Neural cell (in vitro differentiated cells): ENCODE results near the gene PRND.

Source experiments
- EP300 ChIP-seq: fragments of 450-650 bp; conservative IDR thresholded peaks from 2 replicates; pipeline ENCODE4 v1.6.1; 2014; ENCODE audit warnings: antibody characterized with exemption, mild to moderate bottlenecking, moderate library complexity; ENCODE audit not compliant: poor library complexity, severe bottlenecking
- EZH2 ChIP-seq: fragments of 200-600, 300-800 bp; shearing (Covaris generic), sonication (generic); IDR thresholded peaks from 2 replicates; pipeline ENCODE4 v1.6.1; 2014; ENCODE audit warnings: antibody characterized with exemption, low read length, borderline replicate concordance, mild to moderate bottlenecking; ENCODE audit not compliant: insufficient read depth, poor library complexity, severe bottlenecking
- POLR2AphosphoS5 ChIP-seq: IDR thresholded peaks from 2 replicates; pipeline ENCODE4 v1.6.1; 2012
- RAD21 ChIP-seq: fragments of 450-650 bp; conservative IDR thresholded peaks from 2 replicates; pipeline ENCODE4 v1.6.1; 2014; ENCODE audit warnings: antibody characterized with exemption, mild to moderate bottlenecking, moderate library complexity
- REST ChIP-seq: IDR thresholded peaks from 2 replicates; pipeline ENCODE4 v1.6.1; 2012; ENCODE audit warnings: borderline replicate concordance
- SMC3 ChIP-seq: fragments of 450-650 bp; conservative IDR thresholded peaks from 2 replicates; pipeline ENCODE4 v1.6.1; 2014; ENCODE audit warnings: antibody characterized with exemption, mild to moderate bottlenecking, moderate library complexity; ENCODE audit not compliant: poor library complexity
- TAF1 ChIP-seq: IDR thresholded peaks from 2 replicates; pipeline ENCODE4 v1.6.1; 2012; ENCODE audit warnings: low read depth
- TF ChIP-seq, protein P1 (sequence below): fragments of 450-650 bp; IDR thresholded peaks from 2 replicates; pipeline ENCODE4 v1.5.1; 2014; ENCODE audit warnings: antibody characterized with exemption, mild to moderate bottlenecking, moderate library complexity; ENCODE audit not compliant: poor library complexity, severe bottlenecking

- no peak for TF ChIP-seq EZH2
- TF ChIP-seq, protein P1, sequence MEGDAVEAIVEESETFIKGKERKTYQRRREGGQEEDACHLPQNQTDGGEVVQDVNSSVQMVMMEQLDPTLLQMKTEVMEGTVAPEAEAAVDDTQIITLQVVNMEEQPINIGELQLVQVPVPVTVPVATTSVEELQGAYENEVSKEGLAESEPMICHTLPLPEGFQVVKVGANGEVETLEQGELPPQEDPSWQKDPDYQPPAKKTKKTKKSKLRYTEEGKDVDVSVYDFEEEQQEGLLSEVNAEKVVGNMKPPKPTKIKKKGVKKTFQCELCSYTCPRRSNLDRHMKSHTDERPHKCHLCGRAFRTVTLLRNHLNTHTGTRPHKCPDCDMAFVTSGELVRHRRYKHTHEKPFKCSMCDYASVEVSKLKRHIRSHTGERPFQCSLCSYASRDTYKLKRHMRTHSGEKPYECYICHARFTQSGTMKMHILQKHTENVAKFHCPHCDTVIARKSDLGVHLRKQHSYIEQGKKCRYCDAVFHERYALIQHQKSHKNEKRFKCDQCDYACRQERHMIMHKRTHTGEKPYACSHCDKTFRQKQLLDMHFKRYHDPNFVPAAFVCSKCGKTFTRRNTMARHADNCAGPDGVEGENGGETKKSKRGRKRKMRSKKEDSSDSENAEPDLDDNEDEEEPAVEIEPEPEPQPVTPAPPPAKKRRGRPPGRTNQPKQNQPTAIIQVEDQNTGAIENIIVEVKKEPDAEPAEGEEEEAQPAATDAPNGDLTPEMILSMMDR, result no peak
- TF ChIP-seq EP300, result no peak
- no peak for TF ChIP-seq RAD21
- no peak for TF ChIP-seq REST
- no peak for TF ChIP-seq POLR2AphosphoS5
- no peak for TF ChIP-seq SMC3
- no peak for TF ChIP-seq TAF1
Measured at GRCh38 chr20:4772132-4772531, 50.4 kb downstream of the PRND start.
